ENCODE measurements around the gene DOP1A. TPM values are rescaled to one million over a fixed set of nuclear protein-coding genes. Genes with fewer than 3 reads are reported as not detected.

DOP1A gene, protein sequence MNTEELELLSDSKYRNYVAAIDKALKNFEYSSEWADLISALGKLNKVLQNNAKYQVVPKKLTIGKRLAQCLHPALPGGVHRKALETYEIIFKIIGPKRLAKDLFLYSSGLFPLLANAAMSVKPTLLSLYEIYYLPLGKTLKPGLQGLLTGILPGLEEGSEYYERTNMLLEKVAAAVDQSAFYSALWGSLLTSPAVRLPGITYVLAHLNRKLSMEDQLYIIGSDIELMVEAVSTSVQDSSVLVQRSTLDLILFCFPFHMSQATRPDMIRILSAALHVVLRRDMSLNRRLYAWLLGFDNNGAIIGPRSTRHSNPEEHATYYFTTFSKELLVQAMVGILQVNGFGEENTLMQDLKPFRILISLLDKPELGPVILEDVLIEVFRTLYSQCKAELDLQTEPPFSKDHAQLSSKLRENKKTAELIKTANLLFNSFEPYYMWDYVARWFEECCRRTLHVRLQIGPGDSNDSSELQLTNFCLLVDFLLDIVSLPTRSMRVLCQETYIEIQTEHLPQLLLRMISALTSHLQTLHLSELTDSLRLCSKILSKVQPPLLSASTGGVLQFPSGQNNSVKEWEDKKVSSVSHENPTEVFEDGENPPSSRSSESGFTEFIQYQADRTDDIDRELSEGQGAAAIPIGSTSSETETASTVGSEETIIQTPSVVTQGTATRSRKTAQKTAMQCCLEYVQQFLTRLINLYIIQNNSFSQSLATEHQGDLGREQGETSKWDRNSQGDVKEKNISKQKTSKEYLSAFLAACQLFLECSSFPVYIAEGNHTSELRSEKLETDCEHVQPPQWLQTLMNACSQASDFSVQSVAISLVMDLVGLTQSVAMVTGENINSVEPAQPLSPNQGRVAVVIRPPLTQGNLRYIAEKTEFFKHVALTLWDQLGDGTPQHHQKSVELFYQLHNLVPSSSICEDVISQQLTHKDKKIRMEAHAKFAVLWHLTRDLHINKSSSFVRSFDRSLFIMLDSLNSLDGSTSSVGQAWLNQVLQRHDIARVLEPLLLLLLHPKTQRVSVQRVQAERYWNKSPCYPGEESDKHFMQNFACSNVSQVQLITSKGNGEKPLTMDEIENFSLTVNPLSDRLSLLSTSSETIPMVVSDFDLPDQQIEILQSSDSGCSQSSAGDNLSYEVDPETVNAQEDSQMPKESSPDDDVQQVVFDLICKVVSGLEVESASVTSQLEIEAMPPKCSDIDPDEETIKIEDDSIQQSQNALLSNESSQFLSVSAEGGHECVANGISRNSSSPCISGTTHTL (N-terminal part only)
- 51.0 and 61.9 TPM in 2 replicates for total RNA-seq (ENCODE audit: low replicate concordance)

DNA sequence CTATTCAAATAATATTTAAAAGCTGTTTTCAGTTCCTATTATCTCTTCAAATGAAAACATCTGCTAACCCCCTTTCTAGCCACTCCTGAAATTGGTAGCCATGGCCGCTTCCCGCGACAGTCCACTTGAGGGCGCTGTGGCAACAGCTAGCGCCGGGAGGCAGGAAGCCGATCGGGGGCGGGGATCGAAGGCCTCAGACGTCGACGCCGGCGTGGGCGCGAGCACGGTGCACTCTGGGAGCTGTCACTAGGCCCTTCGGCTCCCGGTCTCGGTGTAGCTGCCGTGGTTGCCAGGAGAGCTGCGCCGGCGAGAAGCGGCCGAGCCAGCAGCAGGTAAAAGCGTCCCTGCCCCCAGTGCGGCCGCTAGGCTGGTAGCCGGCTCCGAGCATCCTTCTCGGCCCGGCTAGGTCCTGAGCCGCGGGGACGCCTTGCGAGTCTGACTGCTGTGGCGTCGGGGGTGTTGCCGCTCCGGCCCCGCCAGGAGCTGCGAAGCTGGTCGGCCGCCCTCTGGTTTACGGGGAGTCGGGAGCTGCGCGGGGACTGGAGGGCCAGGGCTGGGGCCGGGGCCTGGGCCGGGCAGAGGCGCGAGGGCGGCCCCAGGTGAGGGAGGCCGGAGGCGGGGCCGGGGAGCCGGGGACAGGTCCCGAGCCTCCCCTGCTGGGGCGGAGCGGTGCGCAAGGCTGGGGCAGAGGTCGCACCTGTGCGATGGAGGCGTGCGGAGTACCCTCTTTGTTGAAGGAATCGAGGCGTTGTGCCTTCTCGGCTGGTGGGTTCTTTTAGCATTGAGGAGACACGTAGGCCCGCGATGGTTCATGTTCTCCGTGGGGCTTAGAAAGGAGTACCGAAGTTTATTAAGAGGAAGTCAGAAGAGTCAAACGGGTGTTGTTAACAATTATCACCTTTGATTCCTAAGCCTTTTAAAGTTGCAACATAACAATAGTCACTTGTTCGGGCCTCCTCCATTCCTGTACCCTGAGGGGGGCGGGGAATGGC lies at the start of gene DOP1A:
TSS of gene DOP1A (plus strand) at position 224 of the 992 bp plus-strand sequence. CDS start 29,307 bp downstream, outside the sequence.
- Mint-ChIP-seq H3K27ac (peak within 1 kb of the TSS; percentile 76), H3K27me3 (ENCODE audit: insufficient read depth, low read depth) (no peaks in the 10 kb centered on the region), H3K9me3 (no peaks in the 10 kb centered on the region), H3K4me3 (peak within 1 kb of the TSS; percentile 93), H3K4me1 (peaks cover 27% of the 10 kb centered on the region), H3K36me3 (peaks cover 1% of the 10 kb centered on the region)
- Histone ChIP-seq H3K36me3 (peaks cover 3% of the 10 kb centered on the region), H3K27ac (peak within 1 kb of the TSS; percentile 91), H3F3A (ENCODE audit: low read depth) (peaks cover 32% of the 10 kb centered on the region), H3K9me3 (ENCODE audit: low read depth) (no peaks in the 10 kb centered on the region), H3K79me2 (ENCODE audit: low read depth) (peaks cover 73% of the 10 kb centered on the region), H4K20me1 (ENCODE audit: low read depth) (no peaks in the 10 kb centered on the region), H3K4me3 (peak within 1 kb of the TSS; percentile 72), H2AFZ (replicated peaks) (peak within 1 kb of the TSS; percentile 83), H3K27me3 (no peaks in the 10 kb centered on the region), H3K4me1 (peaks cover 44% of the 10 kb centered on the region), H3K9ac (peak within 1 kb of the TSS; percentile 33), H3K4me2 (peak within 1 kb of the TSS; percentile 82)
- DNase-seq (ENCODE audit: low spot score), result peak; percentile 99
- no peak for TF ChIP-seq EZH2 (IDR thresholded peaks at IDR 0.05)
- TF ChIP-seq EZH2phosphoT487 (IDR thresholded peaks at IDR 0.05), result no peak
- TF ChIP-seq, protein P1, sequence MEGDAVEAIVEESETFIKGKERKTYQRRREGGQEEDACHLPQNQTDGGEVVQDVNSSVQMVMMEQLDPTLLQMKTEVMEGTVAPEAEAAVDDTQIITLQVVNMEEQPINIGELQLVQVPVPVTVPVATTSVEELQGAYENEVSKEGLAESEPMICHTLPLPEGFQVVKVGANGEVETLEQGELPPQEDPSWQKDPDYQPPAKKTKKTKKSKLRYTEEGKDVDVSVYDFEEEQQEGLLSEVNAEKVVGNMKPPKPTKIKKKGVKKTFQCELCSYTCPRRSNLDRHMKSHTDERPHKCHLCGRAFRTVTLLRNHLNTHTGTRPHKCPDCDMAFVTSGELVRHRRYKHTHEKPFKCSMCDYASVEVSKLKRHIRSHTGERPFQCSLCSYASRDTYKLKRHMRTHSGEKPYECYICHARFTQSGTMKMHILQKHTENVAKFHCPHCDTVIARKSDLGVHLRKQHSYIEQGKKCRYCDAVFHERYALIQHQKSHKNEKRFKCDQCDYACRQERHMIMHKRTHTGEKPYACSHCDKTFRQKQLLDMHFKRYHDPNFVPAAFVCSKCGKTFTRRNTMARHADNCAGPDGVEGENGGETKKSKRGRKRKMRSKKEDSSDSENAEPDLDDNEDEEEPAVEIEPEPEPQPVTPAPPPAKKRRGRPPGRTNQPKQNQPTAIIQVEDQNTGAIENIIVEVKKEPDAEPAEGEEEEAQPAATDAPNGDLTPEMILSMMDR (IDR thresholded peaks at IDR 0.05), result peak; percentile 99

DNA sequence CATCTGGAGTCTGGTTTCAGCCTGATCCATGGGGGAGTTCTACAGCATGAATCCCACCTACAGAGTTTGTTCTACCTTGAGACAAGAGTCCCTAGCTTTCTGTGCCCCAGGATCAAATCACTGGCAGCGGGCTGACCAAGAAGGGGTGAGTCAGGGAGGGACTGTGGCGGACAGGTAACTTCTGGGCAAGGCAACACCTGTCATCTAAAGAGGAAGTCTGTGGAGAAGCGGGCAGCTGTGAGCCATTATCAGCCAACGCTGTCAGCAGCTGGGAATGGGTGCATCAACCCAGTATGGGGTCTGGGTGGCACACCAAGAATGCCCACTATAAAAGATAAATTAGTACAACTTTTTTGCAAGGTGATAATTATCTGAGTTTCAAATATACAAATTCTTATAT lies 47.7 kb upstream of the DOP1A start:
- Histone ChIP-seq H4K20me1 (ENCODE audit: low read depth) (no peaks in the 10 kb centered on the region), H3K4me3 (no peak overlapping the region), H3K4me2 (no peak overlapping the region), H2AFZ (replicated peaks) (no peak overlapping the region), H3K9me3 (ENCODE audit: low read depth) (peaks cover 8% of the 10 kb centered on the region), H3K36me3 (peaks cover 63% of the 10 kb centered on the region), H3K9ac (no peak overlapping the region), H3K27me3 (no peaks in the 10 kb centered on the region), H3K4me1 (no peaks in the 10 kb centered on the region), H3K27ac (no peak overlapping the region), H3F3A (ENCODE audit: low read depth) (no peaks in the 10 kb centered on the region), H3K79me2 (ENCODE audit: low read depth) (no peaks in the 10 kb centered on the region)
- H3K27me3 Mint-ChIP-seq (ENCODE audit: insufficient read depth, low read depth), result no peaks in the 10 kb centered on the region
- H3K9me3 Mint-ChIP-seq, result peaks cover 20% of the 10 kb centered on the region
- TF ChIP-seq, protein P1 (IDR thresholded peaks at IDR 0.05), result no peak
- TF ChIP-seq EZH2phosphoT487 (IDR thresholded peaks at IDR 0.05), result no peak
- TF ChIP-seq EZH2 (IDR thresholded peaks at IDR 0.05), result no peak
- peak overlapping the region; percentile 4 for H3K27ac Mint-ChIP-seq
- H3K36me3 Mint-ChIP-seq, result peaks cover 67% of the 10 kb centered on the region
- no peak overlapping the region for H3K4me3 Mint-ChIP-seq
- DNase-seq (ENCODE audit: low spot score), result no peak
- no peaks in the 10 kb centered on the region for H3K4me1 Mint-ChIP-seq
